ENCODE results near the gene ARHGAP27.

- TF ChIP-seq CTCF (optimal IDR thresholded peaks at IDR 0.05 in 1 of 3, IDR thresholded peaks at IDR 0.05 in 1 of 3, conservative IDR thresholded peaks at IDR 0.05 in 1 of 3; ENCODE audit: extremely low read depth in 1 of 3, insufficient read depth in 2 of 3, low read length in 3 of 3) (no peak), EZH2 (IDR thresholded peaks at IDR 0.05; ENCODE audit: low read length) (no peak)
Observed at GRCh38 chr17:45377401-45377800, 55.3 kb downstream of the ARHGAP27 start.
